ENCODE data around the gene NOVA1.

The NOVA1 gene

DNA sequence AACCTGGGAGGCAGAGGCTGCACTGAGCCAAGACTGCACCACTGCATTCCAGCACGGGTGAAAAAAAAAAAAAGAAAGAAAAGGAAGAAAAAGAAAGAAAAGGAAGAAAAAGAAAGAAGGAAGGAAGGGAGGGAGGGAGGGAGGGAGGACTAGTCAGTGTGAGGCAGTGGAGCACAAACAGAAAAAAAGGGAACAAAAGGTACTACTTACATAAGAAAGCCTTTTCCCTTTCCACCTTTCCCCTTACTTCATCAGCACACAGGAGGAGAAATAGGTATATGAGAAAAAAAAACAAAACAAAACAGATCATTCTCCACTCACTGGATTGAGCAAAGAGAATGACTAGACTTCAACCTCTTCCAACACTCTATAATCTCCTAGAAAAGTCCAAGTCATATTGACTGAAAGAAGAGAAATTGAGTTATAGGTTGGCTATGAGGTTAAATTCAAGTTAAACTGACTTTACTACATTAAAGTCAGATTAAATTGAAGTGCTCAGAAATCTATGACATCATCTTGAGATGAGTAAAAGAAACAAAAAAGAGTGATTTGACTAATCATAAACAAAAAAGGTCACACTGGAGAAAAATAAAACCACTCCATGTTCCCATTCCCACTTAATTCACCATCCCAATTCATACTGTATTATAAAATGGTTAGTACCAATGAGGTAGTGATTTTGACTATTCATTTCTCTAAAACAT is 43.6 kb downstream of the NOVA1 start:
- H3K4me2 ChIP-seq (ENCODE audit: low read depth, low read length, poor library complexity, severe bottlenecking) = no peak overlapping the region
- H3F3A ChIP-seq (ENCODE audit: low read depth) = no peaks in the 10 kb centered on the region
- TF ChIP-seq, protein P1, sequence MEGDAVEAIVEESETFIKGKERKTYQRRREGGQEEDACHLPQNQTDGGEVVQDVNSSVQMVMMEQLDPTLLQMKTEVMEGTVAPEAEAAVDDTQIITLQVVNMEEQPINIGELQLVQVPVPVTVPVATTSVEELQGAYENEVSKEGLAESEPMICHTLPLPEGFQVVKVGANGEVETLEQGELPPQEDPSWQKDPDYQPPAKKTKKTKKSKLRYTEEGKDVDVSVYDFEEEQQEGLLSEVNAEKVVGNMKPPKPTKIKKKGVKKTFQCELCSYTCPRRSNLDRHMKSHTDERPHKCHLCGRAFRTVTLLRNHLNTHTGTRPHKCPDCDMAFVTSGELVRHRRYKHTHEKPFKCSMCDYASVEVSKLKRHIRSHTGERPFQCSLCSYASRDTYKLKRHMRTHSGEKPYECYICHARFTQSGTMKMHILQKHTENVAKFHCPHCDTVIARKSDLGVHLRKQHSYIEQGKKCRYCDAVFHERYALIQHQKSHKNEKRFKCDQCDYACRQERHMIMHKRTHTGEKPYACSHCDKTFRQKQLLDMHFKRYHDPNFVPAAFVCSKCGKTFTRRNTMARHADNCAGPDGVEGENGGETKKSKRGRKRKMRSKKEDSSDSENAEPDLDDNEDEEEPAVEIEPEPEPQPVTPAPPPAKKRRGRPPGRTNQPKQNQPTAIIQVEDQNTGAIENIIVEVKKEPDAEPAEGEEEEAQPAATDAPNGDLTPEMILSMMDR (conservative IDR thresholded peaks at IDR 0.05; ENCODE audit: low read length) = no peak
- no peak for TF ChIP-seq EZH2phosphoT487 (IDR thresholded peaks at IDR 0.05; ENCODE audit: borderline replicate concordance)
- H3K9me2 ChIP-seq (replicated peaks; ENCODE audit: low read depth, low read length) = no peaks in the 10 kb centered on the region; the same call in 1 of the 2 replicates
- no peak overlapping the region for H3K4me3 ChIP-seq (ENCODE audit: low read length, poor library complexity, severe bottlenecking)
- no peaks in the 10 kb centered on the region for H3K36me3 ChIP-seq (ENCODE audit: insufficient read depth, low read length)
- no peaks in the 10 kb centered on the region for H3K79me2 ChIP-seq (ENCODE audit: insufficient read depth, low read length)
- no peaks in the 10 kb centered on the region for H3K9me3 ChIP-seq (ENCODE audit: insufficient read depth, low read depth, low read length)
- H3K27me3 ChIP-seq (ENCODE audit: insufficient read depth, low read length, poor library complexity, severe bottlenecking) = no peaks in the 10 kb centered on the region
- no peak overlapping the region for H2AFZ ChIP-seq (ENCODE audit: low read length)
- no peaks in the 10 kb centered on the region for H3K4me1 ChIP-seq (ENCODE audit: insufficient read depth, low read length, poor library complexity, severe bottlenecking)
- no peaks in the 10 kb centered on the region for H4K20me1 ChIP-seq (ENCODE audit: insufficient read depth, low read length, poor library complexity, severe bottlenecking)
- H3K9ac ChIP-seq (ENCODE audit: low read depth, low read length, poor library complexity, severe bottlenecking) = no peak overlapping the region

DNA sequence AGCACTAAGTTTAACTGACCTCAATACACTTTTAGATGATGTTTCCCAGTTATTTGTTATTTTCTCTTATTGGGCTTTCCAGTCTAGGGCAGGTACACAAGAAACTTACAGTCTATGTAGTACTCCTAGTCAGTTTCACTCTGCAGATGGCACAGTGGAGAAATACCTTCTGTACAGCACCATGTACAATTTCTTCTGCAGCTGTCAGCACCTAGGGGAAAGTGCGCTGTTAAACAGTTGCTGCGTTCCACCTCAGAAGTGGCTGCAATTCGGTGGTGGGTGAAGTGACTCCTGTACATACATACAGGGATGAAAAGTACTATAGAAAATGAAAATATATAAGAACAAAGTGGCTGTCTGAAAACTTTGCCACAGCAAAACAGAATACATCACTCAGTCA is 48.3 kb downstream of the NOVA1 start:
- H3K9me3 ChIP-seq (ENCODE audit: insufficient read depth, low read depth, low read length) = no peaks in the 10 kb centered on the region
- H3K36me3 ChIP-seq (ENCODE audit: insufficient read depth, low read length) = no peaks in the 10 kb centered on the region
- no peaks in the 10 kb centered on the region for H3K4me1 ChIP-seq (ENCODE audit: insufficient read depth, low read length, poor library complexity, severe bottlenecking)
- H4K20me1 ChIP-seq (ENCODE audit: insufficient read depth, low read length, poor library complexity, severe bottlenecking) = no peaks in the 10 kb centered on the region
- no peak overlapping the region for H3K9ac ChIP-seq (ENCODE audit: low read depth, low read length, poor library complexity, severe bottlenecking)
- H3F3A ChIP-seq (ENCODE audit: low read depth) = no peaks in the 10 kb centered on the region
- no peaks in the 10 kb centered on the region for H3K27me3 ChIP-seq (ENCODE audit: insufficient read depth, low read length, poor library complexity, severe bottlenecking)
- H3K4me2 ChIP-seq (ENCODE audit: low read depth, low read length, poor library complexity, severe bottlenecking) = no peak overlapping the region
- H3K9me2 ChIP-seq (replicated peaks; ENCODE audit: low read depth, low read length) = no peaks in the 10 kb centered on the region
- H3K4me3 ChIP-seq (ENCODE audit: low read length, poor library complexity, severe bottlenecking) = no peak overlapping the region
- TF ChIP-seq, protein P1 (conservative IDR thresholded peaks at IDR 0.05; ENCODE audit: low read length) = no peak
- no peak for TF ChIP-seq EZH2phosphoT487 (IDR thresholded peaks at IDR 0.05; ENCODE audit: borderline replicate concordance)
- no peaks in the 10 kb centered on the region for H3K79me2 ChIP-seq (ENCODE audit: insufficient read depth, low read length)
- H2AFZ ChIP-seq (ENCODE audit: low read length) = no peak overlapping the region

DNA sequence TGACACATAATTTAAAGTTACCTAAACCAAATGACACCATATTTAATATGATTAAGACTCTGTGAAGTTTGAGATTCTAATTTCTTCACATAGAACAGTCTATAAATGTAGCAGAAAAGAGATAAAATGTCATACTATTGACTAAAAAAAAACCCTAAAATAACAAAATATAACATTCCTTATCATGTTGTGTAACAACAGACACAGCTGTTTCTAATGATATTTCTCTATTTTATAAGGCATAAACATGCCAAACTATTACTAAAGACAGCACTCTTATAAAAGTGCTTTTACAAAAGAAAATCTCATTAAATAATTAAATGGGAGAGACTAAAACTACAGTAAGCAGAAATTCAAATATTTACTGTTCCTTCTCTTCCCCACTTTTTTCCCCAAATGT is 49.4 kb downstream of the NOVA1 start:
- H3K9me3 ChIP-seq (ENCODE audit: insufficient read depth, low read depth, low read length) = no peaks in the 10 kb centered on the region

More for the DNA sequence above, 49.4 kb downstream of the NOVA1 start:
- Histone ChIP-seq H3K9me2 (replicated peaks; ENCODE audit: low read depth, low read length) (no peaks in the 10 kb centered on the region), H3K27me3 (ENCODE audit: insufficient read depth, low read length, poor library complexity, severe bottlenecking) (no peaks in the 10 kb centered on the region), H3K4me1 (ENCODE audit: insufficient read depth, low read length, poor library complexity, severe bottlenecking) (no peaks in the 10 kb centered on the region), H3K36me3 (ENCODE audit: insufficient read depth, low read length) (no peaks in the 10 kb centered on the region), H3K9ac (ENCODE audit: low read depth, low read length, poor library complexity, severe bottlenecking) (no peak overlapping the region), H3K4me2 (ENCODE audit: low read depth, low read length, poor library complexity, severe bottlenecking) (no peak overlapping the region), H2AFZ (ENCODE audit: low read length) (no peak overlapping the region), H4K20me1 (ENCODE audit: insufficient read depth, low read length, poor library complexity, severe bottlenecking) (no peaks in the 10 kb centered on the region), H3K79me2 (ENCODE audit: insufficient read depth, low read length) (no peaks in the 10 kb centered on the region), H3K4me3 (ENCODE audit: low read length, poor library complexity, severe bottlenecking) (no peak overlapping the region), H3F3A (ENCODE audit: low read depth) (no peaks in the 10 kb centered on the region)
- TF ChIP-seq, protein P1 (conservative IDR thresholded peaks at IDR 0.05; ENCODE audit: low read length) = no peak
- TF ChIP-seq EZH2phosphoT487 (IDR thresholded peaks at IDR 0.05; ENCODE audit: borderline replicate concordance) = no peak

Data from Loucy (cell line).